Endothelial cell of umbilical vein (primary cell): Measurements from ENCODE around the gene OR13C2. TPM values are rescaled to one million over a fixed set of nuclear protein-coding genes. Genes with fewer than 3 reads are reported as not detected.

Experiments
- BruUV-seq: library from RNA; stranded (reverse); fragments of 400-500 nt; replicated peaks from 2 replicates; lab custom pipeline; 2021; lab: Mats Ljungman, UMichigan
- CTCF ChIA-PET: fragments of 300-600, 350-600 bp; sonication (Branson Sonifier 250); formaldehyde crosslinking; loops from one replicate; lab custom pipeline; 2021; ENCODE audit warnings: antibody characterized with exemption, inconsistent platforms; lab: Charles Lee
- POLR2A ChIA-PET: fragments of 300-600, 350-600 bp; sonication (Branson Sonifier 250); formaldehyde crosslinking; loops from one replicate; lab custom pipeline; 2021; ENCODE audit warnings: antibody characterized with exemption, inconsistent platforms; lab: Charles Lee
- DNase-seq: peaks from one replicate; pipeline ENCODE4 v3.0.0-alpha.2; 2011; ENCODE audit warnings: low read depth, low spot score
- FAIRE-seq: peaks from 2 replicates; lab custom pipeline; 2011; peaks lifted over from hg19 to GRCh38; lab: Jason Lieb, UNC
- H2AFZ ChIP-seq: 2 replicates; pipeline ENCODE4 v1.6.0; 2012; ENCODE audit warnings: low read depth, low read length, control low read depth, inconsistent platforms
- H3K27ac ChIP-seq: 2 replicates; pipeline ENCODE4 v1.5.1; 2011; ENCODE audit warnings: low read depth, mild to moderate bottlenecking, control low read depth, low read length, moderate library complexity; ENCODE audit not compliant: insufficient read depth
- H3K27me3 ChIP-seq, 2 experiments: 2 replicates each; pipeline versions ENCODE4 v1.6.0 to v1.6.1; 2011; ENCODE audit warnings: low read length in 2 of 2, mixed read lengths in 1 of 2; ENCODE audit not compliant: control insufficient read depth in 2 of 2, insufficient read depth in 2 of 2
- H3K36me3 ChIP-seq, 2 experiments: 2 replicates in 1 of 2; 3 replicates in 1 of 2; pipeline ENCODE4 v1.5.1; 2011; ENCODE audit warnings: low read length in 2 of 2, mild to moderate bottlenecking in 1 of 2, moderate library complexity in 1 of 2; ENCODE audit not compliant: control insufficient read depth in 2 of 2, insufficient read depth in 2 of 2; ENCODE audit errors: extremely low read depth in 1 of 2
- H3K4me1 ChIP-seq: 3 replicates; pipeline ENCODE4 v1.5.1; 2011; ENCODE audit warnings: mild to moderate bottlenecking, low read length; ENCODE audit not compliant: control insufficient read depth, insufficient read depth; ENCODE audit errors: extremely low read depth
- H3K4me2 ChIP-seq: 2 replicates; pipeline ENCODE4 v1.6.1; 2011; ENCODE audit warnings: low read length, control low read depth, mixed read lengths; ENCODE audit not compliant: insufficient read depth
- H3K4me3 ChIP-seq, 3 experiments: fragments of 200-600 bp in 1 of 3; sonication (generic), shearing (Covaris generic) in 1 of 3; replicated peaks in 1 of 3; 2 replicates each; pipeline ENCODE4 v1.5.1; 2011 to 2016; ENCODE audit warnings: control low read depth in 3 of 3, low read length in 3 of 3, mild to moderate bottlenecking in 2 of 3, inconsistent platforms in 1 of 3, low read depth in 1 of 3, moderate library complexity in 1 of 3; ENCODE audit not compliant: insufficient read depth in 1 of 3
- H3K79me2 ChIP-seq: 2 replicates; pipeline ENCODE4 v1.6.0; 2012; ENCODE audit warnings: low read length, inconsistent platforms; ENCODE audit not compliant: control insufficient read depth, insufficient read depth
- H3K9ac ChIP-seq: replicated peaks from 2 replicates; pipeline ENCODE3; 2011; ENCODE audit warnings: low read length, control low read depth; ENCODE audit not compliant: insufficient read depth; ENCODE audit errors: extremely low read depth
- H3K9me1 ChIP-seq: replicated peaks from 3 replicates; pipeline ENCODE4 v1.6.0; 2011; ENCODE audit warnings: mild to moderate bottlenecking, low read length; ENCODE audit not compliant: control insufficient read depth, insufficient read depth; ENCODE audit errors: extremely low read depth
- H3K9me3 ChIP-seq: replicated peaks from 2 replicates; pipeline ENCODE4 v1.5.1; 2012; ENCODE audit warnings: low read length, inconsistent platforms; ENCODE audit not compliant: control insufficient read depth, insufficient read depth
- H4K20me1 ChIP-seq: replicated peaks from 2 replicates; pipeline ENCODE3; 2011; ENCODE audit warnings: mild to moderate bottlenecking, low read length; ENCODE audit not compliant: control insufficient read depth, insufficient read depth; ENCODE audit errors: extremely low read depth
- EZH2 ChIP-seq: IDR thresholded peaks from 2 replicates; pipeline ENCODE4 v1.6.1; 2012; ENCODE audit warnings: borderline replicate concordance, low read depth, mild to moderate bottlenecking, moderate library complexity, low read length, inconsistent platforms; ENCODE audit not compliant: severe bottlenecking
- FOS ChIP-seq: IDR thresholded peaks from 2 replicates; pipeline ENCODE4 v1.6.1; 2011; ENCODE audit warnings: mild to moderate bottlenecking, low read length, moderate library complexity, borderline replicate concordance; ENCODE audit not compliant: insufficient read depth
- GATA2 ChIP-seq: IDR thresholded peaks from 2 replicates; pipeline ENCODE4 v1.7.0; 2011; ENCODE audit warnings: low read depth, mild to moderate bottlenecking, moderate library complexity, mixed read lengths, low read length; ENCODE audit not compliant: insufficient read length, insufficient read depth
- JUN ChIP-seq: IDR thresholded peaks from 2 replicates; pipeline ENCODE4 v1.6.1; 2011; ENCODE audit warnings: borderline replicate concordance, low read depth; ENCODE audit not compliant: insufficient read length, insufficient read depth
- MAX ChIP-seq: IDR thresholded peaks from 2 replicates; pipeline ENCODE4 v1.6.1; 2011; ENCODE audit not compliant: insufficient read depth, insufficient read length
- MYC ChIP-seq: IDR thresholded peaks from one replicate; pipeline ENCODE4 v1.6.1; 2011; ENCODE audit warnings: mild to moderate bottlenecking, low read depth, low read length
- POLR2A ChIP-seq: IDR thresholded peaks from 2 replicates; pipeline ENCODE4 v1.6.1; 2012; ENCODE audit warnings: low read depth, mild to moderate bottlenecking, control low read depth, low read length
- POLR2AphosphoS5 ChIP-seq: IDR thresholded peaks from 2 replicates; pipeline ENCODE4 v1.6.1; 2012; ENCODE audit warnings: low read depth, mild to moderate bottlenecking, control low read depth, low read length, moderate library complexity; ENCODE audit not compliant: insufficient read depth
- dilution Hi-C: fragments of 300-500 bp; cut with MboI; formaldehyde crosslinking; loops from one replicate; pipeline ENCODE4 v1.15.0; 2019; ENCODE audit warnings: low sequenced_read_pairs; ENCODE audit not compliant: extremely low pct_ligation_motif_present
- intact Hi-C: fragments of 100-400 bp; cut with micrococcal nuclease; formaldehyde crosslinking; loops from one replicate; pipeline ENCODE4 v1.10.0; 2022
- polyA plus RNA-seq, 4 experiments: library from polyadenylated mRNA; depleted of rRNA in 3 of 4; stranded (reverse) in 3 of 4; unstranded in 1 of 4; fragments of >200 nt; gene quantifications; 2 replicates each; pipeline versions ENCODE4 v1.2.1 to v1.2.3, GENCODE V29; 2011 to 2012; ENCODE audit warnings: missing spikeins in 1 of 4
- total RNA-seq: library from RNA; stranded (reverse); gene quantifications from 2 replicates; pipeline ENCODE4 v1.2.3, GENCODE V29; 2021
- TF ChIP-seq, protein P1 (sequence below), 2 donors: IDR thresholded peaks; 1 replicate in 1 of 2; 2 replicates in 1 of 2; pipeline ENCODE4 v1.5.1; 2011; ENCODE audit warnings: low read length in 2 of 2, mild to moderate bottlenecking in 2 of 2, moderate library complexity in 2 of 2, control low read depth in 1 of 2, inconsistent platforms in 1 of 2, low read depth in 1 of 2; ENCODE audit not compliant: insufficient read depth in 1 of 2; ENCODE audit errors: extremely low read depth in 1 of 2

The OR13C2 gene
- total and polyA plus RNA-seq, 2 donors (not counting 3 experiments of a cell fraction or from before 2014, with no cell fraction given), result not detected

GRCh38 chr9:104618104-104618503 lies 12.7 kb upstream of the OR13C2 start, which contains the start of gene OR13C9:
TSS of gene OR13C9 (minus strand) at chr9:104618204. CDS start at chr9:104618204, 0 bp downstream.
- no peaks in the 10 kb centered on the region for H3K27me3 ChIP-seq
- no peak within 1 kb of the TSS for H3K27ac ChIP-seq
- H3K36me3 ChIP-seq, result no peaks in the 10 kb centered on the region
- TF ChIP-seq POLR2A, result no peak
- no peak for TF ChIP-seq MAX
- no peak for TF ChIP-seq JUN
- no peak for TF ChIP-seq POLR2AphosphoS5
- TF ChIP-seq EZH2, result no peak
- no peak for TF ChIP-seq GATA2
- TF ChIP-seq, protein P1, sequence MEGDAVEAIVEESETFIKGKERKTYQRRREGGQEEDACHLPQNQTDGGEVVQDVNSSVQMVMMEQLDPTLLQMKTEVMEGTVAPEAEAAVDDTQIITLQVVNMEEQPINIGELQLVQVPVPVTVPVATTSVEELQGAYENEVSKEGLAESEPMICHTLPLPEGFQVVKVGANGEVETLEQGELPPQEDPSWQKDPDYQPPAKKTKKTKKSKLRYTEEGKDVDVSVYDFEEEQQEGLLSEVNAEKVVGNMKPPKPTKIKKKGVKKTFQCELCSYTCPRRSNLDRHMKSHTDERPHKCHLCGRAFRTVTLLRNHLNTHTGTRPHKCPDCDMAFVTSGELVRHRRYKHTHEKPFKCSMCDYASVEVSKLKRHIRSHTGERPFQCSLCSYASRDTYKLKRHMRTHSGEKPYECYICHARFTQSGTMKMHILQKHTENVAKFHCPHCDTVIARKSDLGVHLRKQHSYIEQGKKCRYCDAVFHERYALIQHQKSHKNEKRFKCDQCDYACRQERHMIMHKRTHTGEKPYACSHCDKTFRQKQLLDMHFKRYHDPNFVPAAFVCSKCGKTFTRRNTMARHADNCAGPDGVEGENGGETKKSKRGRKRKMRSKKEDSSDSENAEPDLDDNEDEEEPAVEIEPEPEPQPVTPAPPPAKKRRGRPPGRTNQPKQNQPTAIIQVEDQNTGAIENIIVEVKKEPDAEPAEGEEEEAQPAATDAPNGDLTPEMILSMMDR (IDR thresholded peaks at IDR 0.05; ENCODE audit: extremely low read depth in 1 of 2, insufficient read depth in 1 of 2, low read depth in 1 of 2, low read length in 2 of 2), result no peak
- no peak for TF ChIP-seq FOS
- TF ChIP-seq MYC, result no peak
- H3K4me1 ChIP-seq, result no peaks in the 10 kb centered on the region
- CTCF ChIA-PET, result no interaction called here
- H3K9ac ChIP-seq, result no peak within 1 kb of the TSS
- intact Hi-C loops, result no loop called here
- H3K9me3 ChIP-seq, result no peaks in the 10 kb centered on the region
- FAIRE-seq (no peak), DNase-seq (no peak)
- H4K20me1 ChIP-seq, result no peaks in the 10 kb centered on the region
- no peaks in the 10 kb centered on the region for H3K9me1 ChIP-seq
- H2AFZ ChIP-seq, result no peak within 1 kb of the TSS
- dilution Hi-C loops, result no loop called here
- H3K4me2 ChIP-seq, result no peak within 1 kb of the TSS
- no peak within 1 kb of the TSS for H3K4me3 ChIP-seq
- BruUV-seq, result no TSS peak
- POLR2A ChIA-PET, result no interaction called here
- no peaks in the 10 kb centered on the region for H3K79me2 ChIP-seq
